ENCODE measurements around the gene C3orf33.

Gene C3orf33

DNA sequence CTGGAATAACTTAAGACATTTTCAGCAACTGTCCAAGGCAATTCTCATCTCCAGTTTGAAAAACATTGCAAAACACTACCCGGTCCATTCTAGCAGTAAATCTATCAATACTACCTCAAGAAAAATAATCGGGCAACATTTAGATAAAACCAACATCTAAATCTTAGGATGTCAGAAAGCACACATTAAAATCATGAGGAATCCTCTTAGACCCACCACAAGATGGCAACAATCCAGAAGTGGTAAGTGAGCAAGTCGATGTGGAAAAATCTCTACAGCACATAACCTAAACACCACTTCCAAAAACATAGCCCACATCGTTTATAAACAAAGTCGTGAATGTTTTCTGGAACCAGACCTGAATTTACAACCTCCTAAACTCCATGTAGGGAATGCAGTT, 66.9 kb downstream of the C3orf33 start:
- no peak for DNase-seq

DNA sequence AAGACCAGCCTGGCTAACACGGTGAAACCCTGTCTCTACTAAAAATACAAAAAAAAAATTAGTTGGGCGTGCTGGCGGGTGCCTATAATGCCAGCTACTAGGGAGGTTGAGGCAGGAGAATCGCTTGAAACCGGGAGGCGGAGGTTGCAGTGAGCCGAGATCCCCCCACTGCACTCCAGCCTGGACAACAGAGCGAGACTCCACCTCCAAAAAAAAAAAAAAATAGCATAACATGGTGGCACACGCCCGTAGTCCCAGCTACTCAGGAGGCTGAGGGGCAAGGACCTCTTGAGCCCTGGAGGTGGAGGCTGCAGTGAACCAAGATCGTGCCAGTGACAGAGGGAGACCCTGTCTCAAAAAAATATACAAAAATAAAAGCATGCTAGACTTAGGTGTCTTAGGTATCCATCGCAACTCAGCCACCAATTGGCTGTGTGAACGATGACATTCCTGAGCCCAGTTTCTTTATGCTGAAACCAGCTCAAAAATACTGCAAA, 67.5 kb downstream of the C3orf33 start:
- no peak for DNase-seq

DNA sequence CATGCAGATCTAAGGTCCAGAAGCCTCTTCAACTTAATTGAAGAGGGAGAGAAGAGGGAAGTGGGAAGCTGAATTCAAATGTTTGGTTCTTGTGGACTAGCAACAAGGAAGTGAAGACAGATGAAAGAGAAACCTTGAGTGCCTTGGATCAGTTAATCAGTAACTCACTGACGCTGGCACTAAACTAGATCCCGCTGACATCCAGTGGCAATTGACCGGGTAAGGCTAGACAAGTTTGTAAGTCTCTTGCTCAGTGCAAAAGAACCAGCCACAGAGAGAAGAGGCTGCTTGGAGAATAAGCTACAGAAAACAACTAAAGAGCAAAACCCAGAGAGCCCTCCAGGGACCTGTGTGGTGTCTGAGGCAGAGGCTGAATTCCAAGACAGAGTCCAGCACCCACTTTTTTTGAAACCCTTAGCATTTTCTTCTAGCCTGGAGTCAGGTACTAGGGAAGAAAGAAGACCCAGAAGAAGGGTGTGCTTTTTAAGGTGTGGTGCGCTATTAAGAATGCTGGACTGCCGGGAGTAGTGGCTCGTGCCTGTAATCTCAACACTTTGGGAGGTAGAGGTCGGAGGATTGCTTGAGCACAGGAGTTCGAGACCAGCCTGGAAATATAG, 68.1 kb downstream of the C3orf33 start:
- DNase-seq = no peak

DNA sequence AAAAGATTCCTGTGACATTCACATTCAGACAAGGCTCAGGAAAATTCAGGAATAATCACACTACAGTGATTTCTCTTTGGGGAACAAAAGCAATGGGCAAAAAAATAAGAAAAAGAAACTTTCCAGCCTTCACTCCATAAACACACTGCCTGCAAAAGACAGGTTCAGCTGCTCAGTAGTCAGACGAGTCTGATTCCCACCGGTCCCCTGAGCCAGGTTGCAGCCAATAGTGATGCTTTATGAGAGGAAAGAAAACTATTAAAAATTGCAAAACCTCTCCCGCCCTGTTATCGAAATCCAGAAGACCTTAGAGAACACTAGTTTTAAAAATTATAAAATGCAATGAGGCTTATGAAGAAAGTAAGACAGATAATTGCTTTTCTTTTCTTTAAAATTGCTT, 69.7 kb downstream of the C3orf33 start:
- no peak for DNase-seq

DNA sequence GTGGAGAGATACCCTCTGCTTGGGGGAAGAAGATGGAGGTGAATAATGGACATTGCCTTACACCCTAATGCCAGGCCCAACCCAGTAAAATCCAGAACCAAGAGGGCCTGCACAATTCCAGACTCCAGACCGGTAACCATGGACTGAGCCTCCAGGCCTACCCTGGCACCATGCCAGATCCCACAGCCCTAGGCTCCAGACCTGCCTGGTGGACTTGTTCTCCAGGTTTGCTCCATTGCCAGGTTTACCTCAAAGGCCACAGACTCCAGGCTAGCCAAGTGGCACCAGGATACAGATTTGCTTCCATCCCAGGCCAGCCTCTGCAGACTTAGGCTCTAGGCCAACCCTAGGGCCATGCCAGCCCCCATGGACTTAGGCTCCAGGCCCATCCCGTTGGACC, 75.2 kb downstream of the C3orf33 start:
- no peak for DNase-seq

DNA sequence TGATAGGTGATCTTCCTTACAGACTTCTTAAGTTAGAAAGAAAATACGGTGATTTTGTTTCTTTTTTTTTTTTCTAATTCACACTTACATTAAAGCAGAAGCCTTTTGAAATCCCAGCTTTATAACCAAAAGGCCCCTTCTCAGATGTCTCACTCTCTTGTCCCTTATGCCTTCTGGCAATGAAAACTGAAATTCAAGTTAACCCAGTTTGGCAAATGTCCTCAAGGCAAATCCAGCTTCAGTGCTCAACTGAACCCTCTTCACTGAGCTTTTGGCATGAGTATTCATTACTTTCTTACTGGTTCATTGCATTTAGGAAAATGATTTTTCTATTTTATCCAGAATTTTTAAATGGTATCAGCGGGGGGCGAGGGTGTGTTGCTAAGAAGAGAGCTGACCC, 78.2 kb downstream of the C3orf33 start:
- DNase-seq = no peak

DNA sequence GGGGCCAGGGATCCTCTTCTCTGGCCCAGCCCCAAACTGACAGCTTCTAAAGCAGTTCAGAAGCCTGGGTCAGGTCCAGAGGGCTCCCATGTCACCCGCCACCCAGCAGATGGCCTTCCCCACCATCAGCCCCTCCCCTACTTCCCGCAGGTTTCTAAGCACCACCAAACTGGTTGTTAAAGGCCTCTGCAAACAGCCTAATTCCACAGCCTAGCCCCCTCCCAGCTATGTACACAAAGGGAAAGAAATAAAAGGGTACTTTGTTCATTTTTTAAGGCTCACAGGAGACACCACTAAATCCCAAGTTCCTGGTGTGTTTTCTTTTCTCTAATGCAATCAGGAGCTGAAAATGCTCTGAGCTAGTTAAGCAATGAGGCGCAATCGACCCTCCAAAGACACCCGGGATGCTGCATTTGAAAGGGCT, 91.8 kb downstream of the C3orf33 start:
- no peak for DNase-seq

Measured in activated gamma-delta T cell (primary cell).